ENCODE data around the gene TRMT112.

TRMT112 gene

DNA sequence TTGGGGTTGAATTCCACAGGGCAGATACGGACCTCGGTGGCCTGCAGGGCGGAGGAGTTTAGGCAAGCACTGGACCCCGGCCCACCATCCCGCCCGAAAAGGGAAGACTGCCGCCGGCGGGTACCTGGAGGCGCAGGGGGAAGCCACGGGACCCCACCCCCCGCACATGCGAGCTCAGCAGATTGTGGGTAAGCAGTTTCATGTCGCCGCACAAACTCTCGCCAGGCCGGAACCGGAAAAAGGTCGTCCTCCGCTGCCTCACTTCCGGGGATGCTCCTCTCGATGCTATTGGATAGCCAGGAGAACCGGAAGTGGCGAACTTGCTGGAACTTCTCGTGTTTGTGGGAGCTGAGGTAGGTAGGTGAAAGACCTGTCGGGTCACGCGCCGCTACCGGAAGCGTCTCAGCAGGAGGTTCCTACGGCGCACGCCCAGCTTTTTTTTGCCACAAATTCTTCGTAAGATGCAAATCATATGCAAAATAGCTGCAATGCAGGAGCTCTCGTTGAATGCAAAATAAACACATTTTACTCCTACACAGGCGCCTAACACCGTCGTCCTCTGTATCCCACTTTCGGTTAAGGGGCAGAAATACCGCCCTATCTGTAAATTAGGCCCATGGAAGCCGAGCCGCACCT lies at the start of gene TRMT112:
TSS of gene TRMT112 (minus strand) at position 235 of the 636 bp plus-strand sequence. CDS start at position 202, 33 bp downstream.
- peak; percentile 99 for DNase-seq (ENCODE audit: low read depth)

DNA sequence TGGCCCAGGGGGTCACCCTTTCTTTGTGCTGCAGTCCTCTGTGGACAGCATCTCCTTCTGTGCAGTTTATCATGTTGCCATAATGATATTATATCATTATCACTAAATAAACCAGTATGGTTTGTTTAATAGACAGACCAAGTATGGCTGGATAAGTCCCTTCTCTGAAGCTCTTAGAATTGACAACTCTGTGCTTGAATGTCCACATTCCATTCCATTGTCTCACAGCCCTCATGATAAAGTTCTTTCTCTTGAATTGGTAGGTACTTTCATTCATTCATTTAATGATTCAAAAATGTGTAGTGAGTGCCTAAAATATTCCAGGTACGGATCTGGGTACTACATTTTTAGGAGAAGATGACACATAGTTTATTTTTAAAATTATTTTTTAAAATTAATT lies 49.4 kb upstream of the TRMT112 start:
- DNase-seq (ENCODE audit: low read depth), result peak; percentile 31

DNA sequence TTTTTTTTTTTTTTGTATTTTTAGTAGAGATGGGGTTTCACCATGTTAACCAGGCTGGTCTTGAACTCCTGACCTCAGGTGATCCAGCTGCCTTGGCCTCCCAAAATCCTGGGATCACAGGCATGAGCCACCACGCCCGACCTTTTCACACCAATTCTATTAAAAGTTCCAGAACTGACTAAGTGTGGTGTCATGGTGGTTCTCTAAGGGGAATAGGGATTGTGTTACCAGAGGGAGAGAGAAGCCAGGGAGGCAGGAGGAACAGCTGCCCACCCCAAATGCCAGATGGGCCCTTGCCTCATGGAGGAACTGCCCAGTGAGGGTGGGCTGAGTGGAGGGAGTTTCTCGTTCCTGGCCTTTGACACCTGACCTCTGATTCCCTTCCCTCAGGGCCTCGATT lies 47.6 kb upstream of the TRMT112 start:
- no peak for DNase-seq (ENCODE audit: low read depth)

DNA sequence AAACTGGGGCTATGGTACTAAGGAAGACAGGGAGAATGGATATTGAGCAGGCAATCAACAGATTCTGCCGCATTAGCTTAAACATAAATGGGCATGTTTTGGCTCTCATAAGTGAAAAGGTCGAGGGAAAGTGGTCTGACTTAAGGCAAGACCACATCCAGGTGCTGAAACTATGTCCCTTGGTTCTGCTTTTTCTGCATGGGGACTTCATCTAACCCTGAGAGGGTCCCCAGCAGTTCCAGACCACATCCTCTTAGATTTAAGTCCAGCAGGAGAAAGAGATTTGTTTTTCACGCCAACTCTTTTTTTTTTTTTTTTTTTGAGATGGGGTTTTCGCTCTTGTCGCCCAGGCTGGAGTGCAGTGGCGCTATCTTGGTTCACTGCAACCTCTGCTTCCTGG lies 47.1 kb upstream of the TRMT112 start:
- no peak for DNase-seq (ENCODE audit: low read depth)

DNA sequence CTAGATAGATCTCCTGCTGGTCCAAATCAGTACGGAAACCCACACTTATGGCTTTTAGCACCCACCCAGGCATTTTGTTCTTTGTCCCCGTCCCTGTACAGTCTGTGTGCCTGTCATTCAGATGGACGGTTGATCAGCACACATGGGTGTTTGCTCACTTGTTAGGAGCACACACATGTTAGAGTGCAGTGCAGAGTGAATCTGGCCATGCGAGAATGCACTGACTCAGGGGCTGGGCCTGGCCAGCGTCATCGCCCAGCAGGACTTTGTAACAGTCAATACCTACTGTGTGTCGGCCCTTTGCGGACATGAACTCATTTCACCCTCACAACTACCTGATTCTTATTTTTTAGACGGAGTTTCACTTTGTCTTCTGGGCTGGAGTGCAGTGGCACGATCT lies 45.0 kb upstream of the TRMT112 start:
- no peak for DNase-seq (ENCODE audit: low read depth)

DNA sequence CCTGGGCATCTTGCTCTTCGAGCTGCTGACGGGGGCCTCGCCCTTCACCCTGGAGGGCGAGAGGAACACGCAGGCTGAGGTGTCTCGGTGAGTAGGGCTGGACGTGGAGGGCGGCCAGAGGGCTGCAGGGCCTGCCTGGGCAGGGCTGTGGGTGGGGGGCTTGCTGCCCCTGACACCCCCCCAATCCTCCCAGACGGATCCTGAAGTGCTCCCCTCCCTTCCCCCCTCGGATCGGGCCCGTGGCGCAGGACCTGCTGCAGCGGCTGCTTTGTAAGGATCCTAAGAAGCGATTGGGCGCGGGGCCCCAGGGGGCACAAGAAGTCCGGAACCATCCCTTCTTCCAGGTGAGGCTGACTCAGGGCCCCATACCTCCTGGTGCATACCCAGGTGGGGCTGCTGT lies 44.3 kb upstream of the TRMT112 start:
- no peak for DNase-seq (ENCODE audit: low read depth)

DNA sequence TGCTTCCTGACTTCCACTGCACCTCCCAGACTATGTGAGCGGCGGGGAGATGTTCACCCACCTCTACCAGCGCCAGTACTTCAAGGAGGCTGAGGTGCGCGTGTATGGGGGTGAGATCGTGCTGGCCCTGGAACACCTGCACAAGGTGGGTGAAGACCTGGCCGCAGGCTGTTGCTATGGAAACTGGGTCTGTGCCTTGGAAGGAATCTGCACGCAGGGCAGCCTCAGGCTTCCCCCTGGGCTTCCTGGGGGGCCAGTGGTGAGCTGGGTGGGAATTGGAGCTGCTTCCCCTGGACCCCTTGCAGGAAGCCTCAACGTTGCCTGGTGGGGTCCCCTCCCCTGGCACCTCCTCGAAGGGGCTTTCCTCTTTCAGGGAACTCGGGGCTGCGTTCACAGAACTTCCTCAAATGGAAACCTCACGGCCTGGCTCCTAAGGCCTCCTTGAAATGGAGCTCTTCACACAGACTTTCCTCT lies 43.1 kb upstream of the TRMT112 start:
- no peak for DNase-seq (ENCODE audit: low read depth)

DNA sequence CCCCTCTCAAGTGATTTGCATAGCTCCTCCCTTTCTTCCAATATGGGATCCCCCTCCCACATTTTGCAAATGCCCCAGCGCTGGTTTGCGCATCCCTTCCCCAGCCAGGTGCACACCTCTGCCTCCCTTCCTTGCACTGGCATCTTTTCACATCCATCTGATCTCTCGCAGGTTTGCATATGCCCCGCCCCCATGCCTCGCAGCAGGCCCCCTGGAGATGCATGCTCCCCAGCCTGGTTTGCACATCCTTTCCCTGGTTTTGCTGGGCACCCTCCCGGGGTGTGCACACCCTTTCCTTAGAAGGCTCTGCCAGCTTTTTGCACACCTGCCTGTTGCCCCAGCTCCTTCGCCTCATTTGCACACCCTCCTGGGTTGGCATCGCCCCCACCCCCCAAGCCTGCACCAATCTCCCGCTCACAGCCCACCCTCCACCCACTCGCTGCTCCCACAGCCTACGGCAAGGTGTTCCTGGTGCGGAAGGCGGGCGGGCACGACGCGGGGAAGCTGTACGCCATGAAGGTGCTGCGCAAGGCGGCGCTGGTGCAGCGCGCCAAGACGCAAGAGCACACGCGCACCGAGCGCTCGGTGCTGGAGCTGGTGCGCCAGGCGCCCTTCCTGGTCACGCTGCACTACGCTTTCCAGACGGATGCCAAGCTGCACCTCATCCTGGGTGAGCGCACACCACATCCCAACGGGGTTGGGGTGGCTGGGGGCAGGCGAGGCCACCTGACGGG lies 42.5 kb upstream of the TRMT112 start:
- peak; percentile 47 for DNase-seq (ENCODE audit: low read depth)

DNA sequence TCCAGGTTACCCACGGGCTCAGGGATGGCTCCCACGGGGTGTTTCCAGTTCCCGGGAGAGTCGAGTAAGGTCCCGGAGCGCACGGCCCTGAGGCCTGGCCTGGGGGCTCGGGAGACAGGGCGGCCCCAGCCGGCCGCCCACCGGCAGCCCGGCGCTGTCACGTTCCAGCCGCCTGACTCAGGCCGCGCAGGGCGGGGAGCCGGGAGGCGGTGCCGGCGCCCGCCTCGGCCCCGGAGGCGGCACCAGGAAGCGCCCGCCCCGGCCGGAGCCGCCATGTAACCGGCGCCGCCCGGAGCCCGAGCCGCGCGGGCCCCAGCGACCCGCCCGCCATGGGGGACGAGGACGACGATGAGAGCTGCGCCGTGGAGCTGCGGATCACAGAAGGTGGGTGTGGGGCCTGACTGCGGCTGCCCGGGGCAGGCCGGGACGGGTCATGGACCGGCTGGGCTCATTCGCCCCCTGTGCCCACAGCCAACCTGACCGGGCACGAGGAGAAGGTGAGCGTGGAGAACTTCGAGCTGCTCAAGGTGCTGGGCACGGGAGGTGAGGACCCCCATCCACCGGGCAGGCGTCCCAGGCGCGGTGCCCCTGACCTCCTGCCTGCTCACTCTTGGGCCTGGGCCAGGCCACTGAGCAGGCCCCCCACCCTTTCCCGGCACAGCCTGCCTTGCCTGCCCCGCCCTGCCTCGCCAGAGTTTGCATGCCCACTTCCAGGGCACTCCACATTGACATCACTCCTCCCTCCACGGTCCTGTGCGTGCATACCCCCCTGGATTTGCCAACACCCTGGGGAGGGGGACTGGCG lies 41.8 kb upstream of the TRMT112 start, which contains the start of gene RPS6KA4:
TSS of gene RPS6KA4 (plus strand) at position 256 of the 805 bp plus-strand sequence. CDS start at position 330, 74 bp downstream.
- DNase-seq (ENCODE audit: low read depth), result peak; percentile 48

DNA sequence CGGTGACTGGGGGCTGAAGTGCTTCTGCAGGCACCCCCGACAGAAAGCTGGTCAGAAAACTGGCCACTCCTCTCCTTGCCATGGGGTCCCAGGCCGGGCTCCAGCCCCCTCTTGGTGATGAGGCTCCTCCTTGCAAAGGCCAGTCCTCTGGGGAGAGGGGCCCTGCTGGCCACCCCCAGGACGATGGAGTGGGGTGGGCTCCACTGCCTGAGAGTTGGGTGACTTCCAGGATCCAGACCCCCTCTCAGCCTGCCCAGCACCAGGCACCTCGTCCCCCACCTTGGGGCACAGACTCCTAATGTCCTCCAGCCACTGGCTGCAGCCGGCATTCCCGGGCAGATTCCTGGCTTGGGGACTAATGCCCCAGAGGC lies 41.2 kb upstream of the TRMT112 start:
- no peak for DNase-seq (ENCODE audit: low read depth)

DNA sequence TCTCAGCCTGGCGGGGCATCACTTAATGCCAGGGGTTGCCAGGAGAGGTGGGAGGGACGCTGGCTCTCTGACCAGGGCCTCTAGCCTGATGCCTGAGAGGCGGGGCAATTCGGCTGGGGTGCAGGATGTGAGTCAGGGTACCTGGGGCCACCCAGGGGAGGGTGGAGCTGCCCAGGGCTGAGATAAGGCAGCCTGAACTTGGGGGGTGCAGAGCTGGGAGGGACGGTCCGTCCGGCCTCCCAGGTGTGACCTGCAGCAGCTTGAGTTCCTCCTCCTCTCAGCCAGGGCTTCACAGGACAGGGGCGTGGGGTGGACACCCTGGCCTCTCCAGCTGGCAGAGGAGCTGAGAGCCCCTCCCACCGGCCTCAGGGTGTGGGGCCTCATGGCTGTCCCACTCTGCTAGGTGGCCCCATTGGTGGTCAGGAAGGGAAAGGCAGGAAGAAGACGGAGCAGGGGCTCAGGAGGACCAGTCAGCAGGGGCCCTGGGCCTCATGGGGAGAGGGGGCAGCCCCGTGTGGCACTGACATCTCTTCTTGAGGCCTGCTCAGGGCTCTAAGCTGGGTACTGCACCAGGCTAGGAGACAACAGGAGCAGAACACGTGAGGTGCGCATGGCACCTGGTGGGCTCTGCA lies 40.7 kb upstream of the TRMT112 start:
- DNase-seq (ENCODE audit: low read depth), result no peak

DNA sequence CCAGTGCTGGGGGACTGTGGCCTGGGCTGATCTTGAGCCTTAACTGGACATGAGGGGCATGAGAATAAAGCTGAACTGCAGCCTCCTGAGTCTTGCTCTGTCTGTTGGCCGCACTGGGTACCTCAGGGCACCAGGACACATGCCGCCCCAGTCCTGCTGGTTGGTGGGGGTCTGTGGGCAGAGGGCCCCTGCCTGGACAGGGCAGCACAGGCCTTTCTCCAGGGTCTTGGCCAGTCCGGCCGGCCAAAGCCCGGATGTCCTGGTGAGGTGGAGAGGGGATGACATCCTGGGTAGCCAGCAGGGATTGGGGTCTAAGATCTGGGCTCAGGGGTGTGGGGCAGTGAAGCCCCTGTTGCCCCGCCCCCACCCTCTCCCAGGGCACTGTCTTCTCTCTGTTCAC lies 40.1 kb upstream of the TRMT112 start:
- DNase-seq (ENCODE audit: low read depth), result no peak

DNA sequence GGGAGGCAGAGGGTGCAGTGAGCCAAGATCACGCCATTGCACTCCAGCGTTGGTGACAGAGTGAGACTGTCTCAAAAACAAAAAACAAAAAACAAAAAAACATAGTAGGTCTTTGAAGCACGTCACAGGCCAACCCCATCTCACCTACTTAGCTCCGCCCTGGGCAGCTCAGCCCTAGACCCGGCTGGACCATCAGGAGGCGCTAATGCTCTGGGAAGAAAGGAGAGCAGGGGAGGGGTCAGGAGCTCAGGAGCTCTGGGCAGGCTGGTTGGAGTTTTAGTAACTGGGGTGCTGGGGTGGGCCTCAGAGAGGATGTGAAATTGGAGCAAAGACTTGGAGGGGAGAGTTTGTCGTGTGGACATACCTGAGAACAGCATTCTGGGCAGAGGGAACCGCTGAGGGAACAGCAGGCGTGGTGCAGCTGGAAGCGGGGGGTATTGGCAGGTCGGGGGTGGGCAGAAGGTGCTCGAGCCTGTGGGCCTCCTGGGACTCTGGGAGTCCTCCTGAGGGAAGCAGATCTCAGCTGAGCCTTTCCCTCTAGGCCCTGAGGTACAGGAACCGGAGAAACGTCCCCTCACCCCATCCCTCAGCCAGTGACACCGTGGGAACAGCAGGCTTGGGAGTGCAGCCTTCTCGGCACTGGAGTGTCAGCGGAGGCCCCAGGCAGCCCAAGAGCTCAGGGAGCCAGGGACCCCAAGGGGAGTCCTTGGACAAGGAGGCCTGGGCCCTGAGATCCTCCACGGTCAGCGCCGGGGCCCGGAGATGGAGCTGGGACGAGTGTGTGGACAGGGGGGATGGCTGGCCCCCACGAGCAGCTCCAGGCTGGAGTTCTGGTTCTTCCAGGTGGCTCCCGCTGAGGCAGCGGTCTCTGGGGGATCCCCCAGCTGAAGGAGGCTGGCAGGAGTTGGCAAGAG lies 39.4 kb upstream of the TRMT112 start:
- DNase-seq (ENCODE audit: low read depth), result peak; percentile 53

DNA sequence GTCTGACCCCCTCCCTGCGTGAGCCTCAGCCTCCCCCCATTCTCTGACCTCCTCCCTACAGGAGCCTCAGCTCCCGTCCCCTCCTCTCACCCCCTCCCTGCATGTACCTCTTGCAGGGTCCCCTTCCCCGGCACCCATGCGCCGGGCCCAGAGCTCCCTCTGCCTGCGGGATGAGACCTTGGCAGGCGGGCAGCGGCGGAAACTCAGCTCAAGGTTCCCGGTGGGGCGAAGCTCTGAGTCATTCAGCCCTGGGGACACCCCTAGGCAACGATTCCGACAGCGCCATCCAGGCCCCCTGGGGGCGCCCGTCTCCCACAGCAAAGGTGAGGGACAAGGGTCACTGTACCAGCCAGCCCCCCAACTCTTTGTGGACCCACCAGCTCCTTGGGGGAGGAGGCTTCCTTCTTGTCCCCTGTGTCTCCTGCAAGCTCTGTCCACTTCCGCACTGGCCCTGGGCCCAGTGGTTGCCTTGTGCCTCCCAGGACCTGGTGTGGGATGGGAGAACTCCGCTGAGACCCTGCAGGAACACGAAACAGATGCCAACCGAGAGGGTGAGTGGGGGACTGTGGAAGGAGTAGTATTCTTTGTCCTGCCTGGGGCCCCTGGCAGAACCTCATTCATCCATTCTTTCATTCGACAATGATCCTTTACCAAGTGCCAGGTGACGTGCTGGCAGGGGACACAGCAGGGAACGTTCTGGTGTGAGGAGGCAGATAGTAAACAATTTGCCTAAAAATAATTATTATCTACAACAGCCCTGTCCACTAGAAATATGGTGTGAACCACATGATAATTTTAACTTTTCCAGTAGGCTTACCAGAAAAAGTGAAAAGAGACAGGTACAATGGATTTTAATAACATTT lies 38.0 kb upstream of the TRMT112 start:
- peak; percentile 67 for DNase-seq (ENCODE audit: low read depth)

DNA sequence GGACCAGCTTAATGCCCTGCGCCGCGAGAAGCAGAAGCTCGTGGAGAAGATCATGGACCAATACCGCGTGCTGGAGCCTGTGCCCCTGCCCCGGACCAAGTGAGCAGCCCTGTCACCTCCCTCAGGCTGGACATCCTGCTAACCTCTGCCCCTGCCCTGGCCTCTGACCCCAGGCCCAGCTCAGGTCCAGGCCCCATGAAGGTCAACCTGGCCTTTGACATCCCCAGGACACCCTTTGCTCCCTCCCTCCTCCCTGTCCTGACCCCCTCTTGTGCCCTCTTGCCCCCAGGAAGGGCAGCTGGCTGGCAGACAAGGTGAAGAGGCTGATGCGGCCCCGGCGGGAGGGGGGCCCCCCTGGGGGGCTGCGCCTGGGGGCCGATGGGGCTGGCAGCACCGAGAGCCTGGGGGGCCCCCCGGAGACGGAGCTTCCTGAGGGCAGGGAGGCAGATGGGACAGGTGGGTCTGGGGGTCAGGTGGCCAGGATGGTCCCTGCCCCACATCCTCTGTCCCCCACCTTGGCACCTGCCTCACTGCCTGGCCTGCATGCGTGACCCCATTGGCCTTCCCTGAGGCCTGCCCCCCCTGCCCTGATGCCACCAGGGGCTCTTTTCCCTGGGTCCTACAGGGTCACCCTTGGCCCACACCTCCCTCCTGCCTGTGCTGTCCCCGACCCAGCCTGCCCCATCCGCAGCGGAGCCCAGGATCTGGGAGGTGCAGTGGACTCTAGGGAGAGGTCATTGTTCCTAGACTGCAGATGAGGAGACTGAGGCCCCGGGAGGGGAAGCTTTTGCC lies 36.6 kb upstream of the TRMT112 start:
- no peak for DNase-seq (ENCODE audit: low read depth)

DNA sequence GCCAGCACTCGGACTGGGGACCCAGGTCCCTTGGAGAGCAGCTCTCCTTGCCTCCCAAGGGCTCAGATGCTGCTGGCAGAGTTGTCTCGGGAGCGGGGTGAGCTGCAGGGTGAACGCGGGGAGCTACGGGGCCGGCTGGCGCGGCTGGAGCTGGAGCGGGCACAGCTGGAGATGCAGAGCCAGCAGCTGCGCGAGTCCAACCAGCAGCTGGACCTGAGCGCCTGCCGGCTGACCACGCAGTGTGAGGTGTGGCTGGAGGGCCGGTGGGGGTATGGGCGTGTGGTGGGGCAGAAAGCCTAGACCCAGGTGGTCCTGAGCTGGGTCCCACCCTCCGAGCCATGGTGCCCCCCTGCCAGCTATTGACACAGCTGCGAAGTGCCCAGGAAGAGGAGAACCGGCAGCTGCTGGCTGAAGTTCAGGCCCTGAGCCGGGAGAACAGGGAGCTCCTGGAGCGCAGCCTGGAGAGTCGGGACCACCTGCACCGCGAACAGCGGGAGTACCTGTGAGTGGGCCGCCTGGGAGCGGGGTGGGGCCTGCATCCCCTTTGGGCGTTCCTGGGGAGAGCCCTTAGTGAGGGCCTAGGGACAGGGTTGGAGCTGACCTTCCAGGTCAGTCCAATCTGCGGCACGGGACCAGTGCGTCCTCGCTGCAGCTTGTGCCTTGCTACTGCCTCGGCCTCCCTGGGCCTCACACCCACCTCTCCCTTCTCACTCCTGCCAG lies 35.8 kb upstream of the TRMT112 start:
- DNase-seq (ENCODE audit: low read depth), result no peak

DNA sequence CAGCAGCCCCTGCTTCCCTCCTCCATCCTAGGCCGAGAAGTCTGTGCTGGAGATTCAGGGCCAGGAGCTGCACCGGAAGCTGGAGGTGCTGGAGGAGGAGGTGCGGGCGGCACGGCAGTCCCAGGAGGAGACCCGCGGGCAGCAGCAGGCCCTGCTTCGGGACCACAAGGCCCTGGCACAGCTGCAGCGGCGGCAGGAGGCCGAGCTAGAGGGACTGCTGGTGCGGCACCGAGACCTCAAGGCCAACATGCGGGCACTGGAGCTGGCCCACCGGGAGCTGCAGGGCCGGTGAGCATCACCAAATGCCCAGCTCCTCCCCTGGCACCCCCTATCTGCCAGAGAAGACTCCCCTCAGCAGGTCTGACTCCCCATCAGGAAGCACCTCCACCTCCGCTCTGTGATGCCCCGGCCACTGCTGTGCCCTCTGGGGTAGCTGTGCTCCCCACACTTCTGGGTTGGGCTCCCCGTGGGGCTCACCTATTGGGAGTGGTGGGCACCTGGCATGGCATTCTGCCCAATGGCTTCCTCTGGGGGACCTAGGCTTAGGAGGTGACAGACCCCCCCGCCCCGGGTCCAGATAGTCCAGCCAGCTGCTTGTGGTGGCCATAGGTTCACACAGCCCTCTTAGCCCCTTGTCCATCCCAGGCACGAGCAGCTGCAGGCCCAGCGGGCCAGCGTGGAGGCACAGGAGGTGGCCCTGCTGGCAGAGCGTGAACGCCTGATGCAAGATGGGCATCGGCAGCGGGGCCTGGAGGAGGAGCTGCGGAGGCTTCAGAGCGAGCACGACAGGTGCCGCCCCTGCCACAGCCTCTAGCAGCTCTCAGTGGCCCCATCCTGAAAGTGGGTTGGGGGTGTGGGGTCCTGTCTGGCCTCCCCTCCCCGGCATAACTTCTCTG lies 35.0 kb upstream of the TRMT112 start:
- no peak for DNase-seq (ENCODE audit: low read depth)

Data from amniotic epithelial cell (primary cell).